Mucosa of rectum (tissue), 2 donors: Measurements from ENCODE around the gene MACROH2A1.

Experiments used
- H3K27ac ChIP-seq, 2 donors: one replicate each; pipeline ENCODE4 v1.7.0; 2013; ENCODE audit warnings: inconsistent platforms in 2 of 2, low read depth in 2 of 2, low read length in 2 of 2
- H3K27me3 ChIP-seq, 2 donors: one replicate each; pipeline ENCODE4 v1.7.0; 2013; ENCODE audit warnings: low read length in 2 of 2; ENCODE audit not compliant: control insufficient read depth in 2 of 2, insufficient read depth in 2 of 2
- H3K36me3 ChIP-seq, 2 donors: one replicate each; pipeline ENCODE4 v1.7.0; 2013; ENCODE audit warnings: low read length in 2 of 2; ENCODE audit not compliant: control insufficient read depth in 2 of 2, insufficient read depth in 2 of 2
- H3K4me1 ChIP-seq, 2 donors: one replicate each; pipeline ENCODE4 v1.7.0; 2013; ENCODE audit warnings: low read length in 2 of 2, mild to moderate bottlenecking in 1 of 2; ENCODE audit not compliant: control insufficient read depth in 2 of 2, insufficient read depth in 2 of 2
- H3K4me3 ChIP-seq, 2 donors: one replicate each; pipeline ENCODE4 v1.7.0; 2013; ENCODE audit warnings: low read length in 2 of 2
- H3K9ac ChIP-seq, 2 donors: one replicate each; pipeline ENCODE4 v1.7.0; 2013; ENCODE audit warnings: low read length in 2 of 2, low read depth in 1 of 2, mild to moderate bottlenecking in 1 of 2
- H3K9me3 ChIP-seq, 2 donors: one replicate each; pipeline ENCODE4 v1.7.0; 2013; ENCODE audit warnings: low read length in 2 of 2; ENCODE audit not compliant: control insufficient read depth in 2 of 2
- donor health status: healthy.
- donor health status: Normal muscosa, but diverticular disease.

MACROH2A1 gene

GRCh38 chr5:135398855-135399793, at the start of gene MACROH2A1:
Gene MACROH2A1 (minus strand): TSS chr5:135399231. CDS start chr5:135389093, 10,138 bp downstream.
- Histone ChIP-seq H3K36me3 (no peaks in the 10 kb centered on the region), H3K4me1 (peaks cover 18 to 24% of the 10 kb centered on the region in 2 donors), H3K9ac (peak within 1 kb of the TSS; percentile 88), H3K4me3 (peak within 1 kb of the TSS; percentile 68 to 83), H3K27me3 (no peaks in the 10 kb centered on the region), H3K9me3 (no peaks in the 10 kb centered on the region), H3K27ac (peak within 1 kb of the TSS; percentile 84 to 90)

- peaks cover 0 to 3% of the 10 kb centered on the region in 2 donors for H3K27me3 ChIP-seq
- no peak overlapping the region for H3K4me3 ChIP-seq
- no peak overlapping the region for H3K27ac ChIP-seq
- peaks cover 0 to 3% of the 10 kb centered on the region in 2 donors for H3K4me1 ChIP-seq
- no peak overlapping the region for H3K9ac ChIP-seq
- no peaks in the 10 kb centered on the region for H3K36me3 ChIP-seq
- no peaks in the 10 kb centered on the region for H3K9me3 ChIP-seq
Measured at GRCh38 chr5:135448071-135448739, 49.2 kb upstream of the MACROH2A1 start.

- no peaks in the 10 kb centered on the region for H3K36me3 ChIP-seq
- no peak within 1 kb of the TSS for H3K4me3 ChIP-seq
- H3K9ac ChIP-seq: no peak within 1 kb of the TSS
- H3K4me1 ChIP-seq: no peaks in the 10 kb centered on the region
- no peak within 1 kb of the TSS for H3K27ac ChIP-seq
- H3K27me3 ChIP-seq: peaks cover 0 to 3% of the 10 kb centered on the region in 2 donors
- no peaks in the 10 kb centered on the region for H3K9me3 ChIP-seq
Measured at GRCh38 chr5:135447298-135447929, 48.4 kb upstream of the MACROH2A1 start, which contains the start of gene DCANP1. Gene DCANP1 (minus strand): TSS chr5:135447348. CDS start chr5:135447108, 240 bp downstream.

- H3K27ac ChIP-seq: no peak overlapping the region
- H3K36me3 ChIP-seq: no peaks in the 10 kb centered on the region
- peaks cover 0 to 3% of the 10 kb centered on the region in 2 donors for H3K27me3 ChIP-seq
- no peaks in the 10 kb centered on the region for H3K4me1 ChIP-seq
- no peak overlapping the region for H3K4me3 ChIP-seq
- H3K9ac ChIP-seq: no peak overlapping the region
- no peaks in the 10 kb centered on the region for H3K9me3 ChIP-seq
Measured at GRCh38 chr5:135446615-135447014, 47.6 kb upstream of the MACROH2A1 start.

- Histone ChIP-seq H3K4me3 (no peak overlapping the region), H3K36me3 (no peaks in the 10 kb centered on the region), H3K9ac (no peak overlapping the region), H3K4me1 (no peaks in the 10 kb centered on the region), H3K9me3 (no peaks in the 10 kb centered on the region), H3K27ac (no peak overlapping the region), H3K27me3 (peaks cover 0 to 3% of the 10 kb centered on the region in 2 donors)
Measured at GRCh38 chr5:135446206-135446605, 47.2 kb upstream of the MACROH2A1 start.

- no peaks in the 10 kb centered on the region for H3K36me3 ChIP-seq
- H3K27ac ChIP-seq: no peak overlapping the region
- peaks cover 0 to 3% of the 10 kb centered on the region in 2 donors for H3K27me3 ChIP-seq
- H3K9ac ChIP-seq: no peak overlapping the region
- no peak overlapping the region for H3K4me3 ChIP-seq
- no peaks in the 10 kb centered on the region for H3K4me1 ChIP-seq
- H3K9me3 ChIP-seq: no peaks in the 10 kb centered on the region
Measured at GRCh38 chr5:135445306-135445985, 46.4 kb upstream of the MACROH2A1 start.

GRCh38 chr5:135444881-135445280, 45.9 kb upstream of the MACROH2A1 start:
- no peaks in the 10 kb centered on the region for H3K36me3 ChIP-seq
- no peaks in the 10 kb centered on the region for H3K9me3 ChIP-seq
- no peaks in the 10 kb centered on the region for H3K4me1 ChIP-seq
- no peak overlapping the region for H3K9ac ChIP-seq
- H3K27me3 ChIP-seq: peaks cover 0 to 3% of the 10 kb centered on the region in 2 donors
- H3K4me3 ChIP-seq: no peak overlapping the region
- H3K27ac ChIP-seq: no peak overlapping the region

- no peak overlapping the region for H3K9ac ChIP-seq
- no peaks in the 10 kb centered on the region for H3K4me1 ChIP-seq
- H3K27ac ChIP-seq: no peak overlapping the region
- no peaks in the 10 kb centered on the region for H3K36me3 ChIP-seq
- H3K27me3 ChIP-seq: peaks cover 0 to 3% of the 10 kb centered on the region in 2 donors
- H3K4me3 ChIP-seq: no peak overlapping the region
- no peaks in the 10 kb centered on the region for H3K9me3 ChIP-seq
Measured at GRCh38 chr5:135444360-135444759, 45.3 kb upstream of the MACROH2A1 start.

- Histone ChIP-seq H3K36me3 (no peaks in the 10 kb centered on the region), H3K4me1 (peaks cover 0 to 3% of the 10 kb centered on the region in 2 donors), H3K4me3 (no peak overlapping the region), H3K27ac (no peak overlapping the region), H3K9me3 (no peaks in the 10 kb centered on the region), H3K9ac (no peak overlapping the region), H3K27me3 (peaks cover 0 to 3% of the 10 kb centered on the region in 2 donors)
Measured at GRCh38 chr5:135443161-135443960, 44.3 kb upstream of the MACROH2A1 start.
